Adrenal gland (tissue), 12 donors: ENCODE measurements around the gene RLN3. TPM values are rescaled to one million over a fixed set of nuclear protein-coding genes. Genes with fewer than 3 reads are reported as not detected.

ENCODE experiments used
- DNase-seq, 7 donors: peaks; one replicate each; pipeline ENCODE4 v3.0.0-alpha.2; 2019 to 2020
- H3K27ac ChIP-seq, 5 donors: fragments of 200-600 bp; sonication (generic) in 4 of 5; 1 replicate in 3 of 5; 2 replicates in 2 of 5; pipeline versions ENCODE4 v1.5.1 to v1.8.0; 2016 to 2020; ENCODE audit warnings: mild to moderate bottlenecking in 1 of 5
- H3K27me3 ChIP-seq: fragments of 200-600 bp; 2 replicates; pipeline ENCODE4 v1.8.0; 2021
- H3K36me3 ChIP-seq, 2 donors: fragments of 200-600 bp; replicated peaks in 1 of 2; 1 replicate in 1 of 2; 2 replicates in 1 of 2; pipeline versions ENCODE4 v1.5.1 to v1.8.0; 2018 to 2022
- H3K4me1 ChIP-seq, 2 donors: fragments of 200-600 bp; replicated peaks in 1 of 2; 1 replicate in 1 of 2; 2 replicates in 1 of 2; pipeline versions ENCODE4 v1.5.1 to v1.8.0; 2018 to 2021
- H3K4me3 ChIP-seq, 4 donors: fragments of 200-600 bp; sonication (generic) in 3 of 4; one replicate each; pipeline ENCODE4 v1.5.1; 2016 to 2018
- H3K9me3 ChIP-seq, 3 donors: fragments of 200-600 bp; sonication (generic) in 1 of 3; replicated peaks in 1 of 3; 1 replicate in 2 of 3; 2 replicates in 1 of 3; pipeline versions ENCODE4 v1.5.1 to v1.8.0; 2016 to 2021
- POLR2A ChIP-seq, 2 donors: fragments of 450-650 bp; IDR thresholded peaks; one replicate each; pipeline ENCODE4 v1.6.1; 2017; ENCODE audit warnings: antibody characterized with exemption in 2 of 2, mild to moderate bottlenecking in 2 of 2, moderate library complexity in 1 of 2
- WGBS, 4 donors: extraction: QIAGEN DNeasy Blood & Tissue Kit in 2 of 4; methylation state at CpG; one replicate each; pipeline versions ENCODE4 v1.1.5 to v1.1.7; 2013 to 2017; 5-methylcytosine and 5-hydroxymethylcytosine counted together
- intact Hi-C, 2 donors: fragments of 100-400 bp; cut with DNase I; formaldehyde crosslinking; loops; one replicate each; pipeline versions ENCODE4 v1.14.1 to v1.15.0; 2022 to 2023
- polyA plus RNA-seq, 3 donors: library from polyadenylated mRNA; stranded (reverse); fragments of 200-250 nt in 2 of 3; fragments of 350-450 nt in 1 of 3; fragmentation: Illumina TruSeq in 1 of 3; extraction: RNeasy Lipid Tissue Mini Kit (QIAGEN cat#74804) in 1 of 3; gene quantifications; one replicate each; pipeline ENCODE4 v1.2.3, GENCODE V29; 2013 to 2014
- total RNA-seq, 9 donors: library from RNA; depleted of rRNA in 4 of 9; stranded (reverse); fragments of >200 nt in 4 of 9; fragments of 120-200 nt in 1 of 9; fragmentation: NEBNext Ultra II Directional in 1 of 9; extraction: Animal tissue kit (Norgen Biotek cat#: 25700) in 1 of 9; gene quantifications; one replicate each; pipeline versions ENCODE4 v1.1.0 to v1.2.4, GENCODE V29; 2013 to 2023
- TF ChIP-seq, protein P1 (sequence below), 6 experiments: fragments of 450-650 bp in 4 of 6; fragments of 200-600 bp in 2 of 6; sonication (generic) in 1 of 6; IDR thresholded peaks; 1 replicate in 5 of 6; 2 replicates in 1 of 6; pipeline versions ENCODE4 v1.5.1 to v1.8.0; 2016 to 2021; ENCODE audit warnings: antibody characterized with exemption in 6 of 6, mild to moderate bottlenecking in 2 of 6, moderate library complexity in 1 of 6
- donor health status: healthy with polysubstance abuse.
- donor health status: Bipolar disorder and iron deficiency.
- donor health status: DM: yes; HTN: yes; CAD: no.
- donor health status: DM: no; HTN: no; CAD: no.
- donor health status: DM: no; HTN: no; CAD: no.
- donor health status: DM: yes; HTN: yes; CAD: no.

Gene RLN3
- total and polyA plus RNA-seq, 12 donors, result not detected

DNA sequence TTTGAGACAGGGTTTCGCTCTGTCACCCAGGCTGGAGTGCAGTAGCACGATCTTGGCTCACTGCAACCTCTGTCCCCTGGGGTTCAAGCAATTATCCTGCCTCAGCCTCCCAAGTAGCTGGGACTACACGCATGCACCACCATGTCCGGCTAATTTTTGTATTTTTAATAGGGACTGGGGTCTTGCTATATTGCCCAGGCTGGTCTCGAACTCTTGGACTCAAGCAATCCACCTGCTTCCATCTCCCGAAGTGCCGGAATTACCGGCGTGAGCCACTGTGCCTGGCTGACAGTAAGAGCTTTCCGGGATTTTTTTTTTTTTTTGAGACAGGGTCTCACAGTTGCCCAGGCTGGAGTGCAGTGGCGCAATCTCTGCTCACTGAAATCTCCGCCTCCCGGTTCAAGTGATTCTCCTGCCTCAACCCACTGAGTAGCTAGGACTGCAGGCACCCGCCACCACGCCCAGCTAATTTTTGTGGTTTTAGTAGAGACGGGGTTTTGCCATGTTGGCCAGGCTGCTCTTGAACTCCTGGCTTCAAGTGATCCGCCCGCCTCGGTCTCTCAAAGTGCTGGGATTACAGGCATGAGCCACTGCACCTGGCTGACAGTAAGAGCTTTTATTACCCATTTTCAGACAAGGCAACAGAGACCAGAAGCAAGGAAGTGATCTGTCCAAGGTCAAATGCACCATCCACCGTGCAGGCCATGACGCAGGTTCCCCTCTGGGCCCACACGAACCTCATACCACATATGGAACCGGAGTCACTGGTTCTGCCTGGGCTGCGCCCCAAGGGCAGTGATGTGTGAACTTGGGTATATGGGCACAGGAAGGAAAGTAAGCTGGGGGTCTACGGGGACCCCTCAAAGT is 42.8 kb upstream of the RLN3 start:
- no peak for DNase-seq
- H3K27me3 ChIP-seq, result no peaks in the 10 kb centered on the region
- 83 to 92% (median 84%) methylated on average over 22 to 25 of the region's 25 CpGs for WGBS, 4 donors
- H3K9me3 ChIP-seq, result no peaks in the 10 kb centered on the region
- H3K4me3 ChIP-seq, result no peak overlapping the region
- intact Hi-C loops, result no loop called here
- peaks cover 12 to 20% of the 10 kb centered on the region in 2 donors for H3K4me1 ChIP-seq
- peak overlapping the region in 1 of 5 donors; percentile 86 for H3K27ac ChIP-seq
- H3K36me3 ChIP-seq, result no peaks in the 10 kb centered on the region
- TF ChIP-seq POLR2A (IDR thresholded peaks at IDR 0.05), result no peak
- TF ChIP-seq, protein P1, sequence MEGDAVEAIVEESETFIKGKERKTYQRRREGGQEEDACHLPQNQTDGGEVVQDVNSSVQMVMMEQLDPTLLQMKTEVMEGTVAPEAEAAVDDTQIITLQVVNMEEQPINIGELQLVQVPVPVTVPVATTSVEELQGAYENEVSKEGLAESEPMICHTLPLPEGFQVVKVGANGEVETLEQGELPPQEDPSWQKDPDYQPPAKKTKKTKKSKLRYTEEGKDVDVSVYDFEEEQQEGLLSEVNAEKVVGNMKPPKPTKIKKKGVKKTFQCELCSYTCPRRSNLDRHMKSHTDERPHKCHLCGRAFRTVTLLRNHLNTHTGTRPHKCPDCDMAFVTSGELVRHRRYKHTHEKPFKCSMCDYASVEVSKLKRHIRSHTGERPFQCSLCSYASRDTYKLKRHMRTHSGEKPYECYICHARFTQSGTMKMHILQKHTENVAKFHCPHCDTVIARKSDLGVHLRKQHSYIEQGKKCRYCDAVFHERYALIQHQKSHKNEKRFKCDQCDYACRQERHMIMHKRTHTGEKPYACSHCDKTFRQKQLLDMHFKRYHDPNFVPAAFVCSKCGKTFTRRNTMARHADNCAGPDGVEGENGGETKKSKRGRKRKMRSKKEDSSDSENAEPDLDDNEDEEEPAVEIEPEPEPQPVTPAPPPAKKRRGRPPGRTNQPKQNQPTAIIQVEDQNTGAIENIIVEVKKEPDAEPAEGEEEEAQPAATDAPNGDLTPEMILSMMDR (IDR thresholded peaks at IDR 0.05), result no peak

DNA sequence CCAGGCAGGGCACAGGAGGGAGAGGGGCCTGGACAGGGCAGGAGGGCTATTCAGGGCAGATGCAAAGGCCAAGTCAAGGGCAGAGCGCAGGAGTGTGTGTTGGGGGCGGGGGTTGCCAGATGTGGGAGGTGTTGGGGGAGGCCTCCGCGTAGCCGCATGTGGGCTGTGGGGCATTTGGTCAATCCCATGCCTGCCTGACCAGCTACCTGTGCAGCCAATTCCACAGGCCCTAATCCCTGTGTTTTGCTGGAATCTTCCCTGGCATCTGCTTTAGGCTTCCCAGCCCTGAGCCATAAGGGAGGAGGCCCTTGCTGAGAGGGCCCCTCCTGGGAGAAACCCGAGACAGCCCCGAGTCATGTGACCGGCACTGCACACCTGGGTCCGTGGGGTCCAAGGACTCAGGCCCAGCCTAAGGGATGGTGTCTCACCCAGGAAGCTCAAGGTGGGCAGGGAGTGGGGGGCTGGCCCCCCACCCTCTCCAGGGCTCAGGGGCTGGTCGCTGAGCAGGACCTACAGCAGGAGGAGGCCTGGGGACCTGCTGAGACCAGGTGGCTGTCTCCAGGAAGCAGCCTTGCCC is 42.1 kb upstream of the RLN3 start:
- TF ChIP-seq, protein P1 (IDR thresholded peaks at IDR 0.05), result no peak
- no peak for TF ChIP-seq POLR2A (IDR thresholded peaks at IDR 0.05)
- DNase-seq, result no peak
- H3K4me3 ChIP-seq, result no peak overlapping the region
- no peaks in the 10 kb centered on the region for H3K27me3 ChIP-seq
- no peaks in the 10 kb centered on the region for H3K9me3 ChIP-seq
- no peaks in the 10 kb centered on the region for H3K36me3 ChIP-seq
- intact Hi-C loops, result no loop called here
- WGBS, 4 donors, result 81 to 95% (median 87%) methylated on average over 4 to 10 of the region's 10 CpGs
- peaks cover 12 to 20% of the 10 kb centered on the region in 2 donors for H3K4me1 ChIP-seq
- H3K27ac ChIP-seq, result peak overlapping the region; percentile 62 to 86 (median 70)

DNA sequence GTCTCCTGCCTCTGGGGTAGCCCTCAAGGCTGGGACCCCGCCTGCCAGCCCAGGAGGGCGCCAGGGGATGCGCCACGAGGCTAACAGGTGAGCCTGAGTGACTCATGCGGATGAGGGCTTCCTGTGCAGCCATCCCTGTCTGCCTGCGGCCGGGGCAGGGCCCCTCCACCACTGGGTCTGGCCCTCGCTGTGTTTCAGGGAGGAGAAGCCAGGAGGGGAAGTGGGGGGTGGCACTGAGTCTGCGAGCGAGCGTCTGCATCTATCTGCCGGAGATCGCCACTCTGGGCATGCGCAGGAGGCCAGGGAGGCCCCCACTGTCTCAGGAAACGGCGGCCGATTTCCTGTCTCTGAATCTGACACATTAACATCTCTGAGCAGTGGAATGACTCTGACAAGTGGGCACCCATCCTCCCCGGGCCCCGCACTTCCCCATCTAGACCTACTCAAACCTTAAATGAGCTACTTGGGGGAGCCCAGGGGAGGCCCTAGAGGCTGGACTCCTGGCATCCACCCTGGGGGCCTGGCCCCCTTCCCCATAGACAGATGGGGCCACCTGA is 41.5 kb upstream of the RLN3 start:
- Histone ChIP-seq H3K4me1 (peaks cover 12 to 20% of the 10 kb centered on the region in 2 donors), H3K36me3 (no peaks in the 10 kb centered on the region), H3K4me3 (no peak overlapping the region), H3K27ac (peak overlapping the region; percentile 62 to 86 (median 70)), H3K27me3 (no peaks in the 10 kb centered on the region), H3K9me3 (no peaks in the 10 kb centered on the region)
- WGBS, 4 donors, result 48 to 69% (median 65%) methylated on average over 1 to 19 of the region's 19 CpGs
- DNase-seq, result peak; percentile 77 to 94 (median 85)
- intact Hi-C loops, result no loop called here
- TF ChIP-seq, protein P1 (IDR thresholded peaks at IDR 0.05), result no peak
- TF ChIP-seq POLR2A (IDR thresholded peaks at IDR 0.05), result no peak
